Left forelimb (tissue), 1 donor: Measurements from ENCODE around the gene DENND6A.
"Not testable (repeated sequence)": the region's sequence is repeated elsewhere in the genome, so short reads cannot be mapped to it uniquely, and the experiment has no call there.

Experiments used
- DNase-seq: peaks from one replicate; pipeline ENCODE4 v3.0.0-alpha.2; 2018; ENCODE audit warnings: low spot score

Gene DENND6A

GRCh38 chr3:57634259-57634658 lies 58.6 kb downstream of the DENND6A start:
- not testable (repeated sequence) for DNase-seq

- no peak for DNase-seq
These were observed 64.9 kb downstream of the DENND6A start for GRCh38 chr3:57627976-57628375.

- no peak for DNase-seq
These were observed 68.1 kb downstream of the DENND6A start for GRCh38 chr3:57624801-57625200.

- DNase-seq, result no peak
These were observed 70.5 kb downstream of the DENND6A start for GRCh38 chr3:57622362-57622761.

- no peak for DNase-seq
These were observed 75.1 kb downstream of the DENND6A start for GRCh38 chr3:57617739-57618138.

- DNase-seq, result no peak
These were observed 76.6 kb downstream of the DENND6A start for GRCh38 chr3:57616233-57616632.

GRCh38 chr3:57611870-57612269 lies 81.0 kb downstream of the DENND6A start:
- not testable (repeated sequence) for DNase-seq

- no peak for DNase-seq
These were observed 87.2 kb downstream of the DENND6A start for GRCh38 chr3:57605683-57606082.

GRCh38 chr3:57604971-57605370 lies 87.9 kb downstream of the DENND6A start:
- no peak for DNase-seq

GRCh38 chr3:57600195-57600594 lies 92.7 kb downstream of the DENND6A start:
- DNase-seq, result no peak

- no peak for DNase-seq
These were observed 94.0 kb downstream of the DENND6A start for GRCh38 chr3:57598765-57599360.

GRCh38 chr3:57597127-57597923 lies 95.6 kb downstream of the DENND6A start, which contains the start of gene ARF4:
Gene ARF4 (minus strand): TSS chr3:57597344. CDS start chr3:57597140, 204 bp downstream.
- peak; percentile 100 for DNase-seq

- peak; percentile 82 for DNase-seq
These were observed 96.3 kb downstream of the DENND6A start for GRCh38 chr3:57596495-57597126.

GRCh38 chr3:57594576-57594975 lies 98.3 kb downstream of the DENND6A start:
- no peak for DNase-seq

- no peak for DNase-seq
These were observed 98.7 kb downstream of the DENND6A start for GRCh38 chr3:57594144-57594543.

GRCh38 chr3:57592306-57592705 lies 100.6 kb downstream of the DENND6A start:
- DNase-seq, result no peak

- no peak for DNase-seq
These were observed 105.0 kb downstream of the DENND6A start for GRCh38 chr3:57587905-57588304.

- no peak for DNase-seq
These were observed 106.1 kb downstream of the DENND6A start for GRCh38 chr3:57586778-57587177.

- no peak for DNase-seq
These were observed 109.3 kb downstream of the DENND6A start for GRCh38 chr3:57583544-57583943.

GRCh38 chr3:57582474-57583168 lies 110.3 kb downstream of the DENND6A start:
- DNase-seq, result no peak

GRCh38 chr3:57577801-57578200 lies 115.1 kb downstream of the DENND6A start:
- DNase-seq, result no peak

GRCh38 chr3:57575966-57576626 lies 116.8 kb downstream of the DENND6A start:
- DNase-seq, result no peak
